GM23338 (cell line): ENCODE measurements around the gene MROH2A. TPM values are rescaled to one million over a fixed set of nuclear protein-coding genes. Genes with fewer than 3 reads are reported as not detected.

Experiments used
- ATAC-seq: fragments of 200-7000 bp; cut with Tn5 transposase; 3 replicates; pipeline ENCODE4 v1.9.1; 2020
- DNase-seq: peaks from one replicate; pipeline ENCODE4 v3.0.0-alpha.2; 2015; ENCODE audit warnings: low spot score
- H2AFZ ChIP-seq: fragments of 200-600 bp; sonication (generic); 2 replicates; pipeline ENCODE4 v1.8.0; 2016; ENCODE audit warnings: antibody characterized with exemption, mild to moderate bottlenecking, moderate library complexity
- H3F3A ChIP-seq: fragments of 200-600 bp; sonication (generic); replicated peaks from 2 replicates; pipeline ENCODE4 v1.8.0; 2017; ENCODE audit warnings: antibody characterized with exemption, mixed run types, low read depth
- H3K27ac ChIP-seq: fragments of 200-600 bp; sonication (generic); 2 replicates; pipeline ENCODE4 v1.6.1; 2016; ENCODE audit warnings: low read depth
- H3K27me3 ChIP-seq: fragments of 200-600 bp; sonication (generic); 2 replicates; pipeline ENCODE4 v1.8.0; 2016; ENCODE audit warnings: mild to moderate bottlenecking, mixed run types, moderate library complexity; ENCODE audit not compliant: insufficient read depth
- H3K36me3 ChIP-seq: fragments of 200-600 bp; sonication (generic); 2 replicates; pipeline ENCODE4 v1.8.0; 2016; ENCODE audit warnings: mild to moderate bottlenecking; ENCODE audit not compliant: insufficient read depth
- H3K4me1 ChIP-seq: fragments of 200-600 bp; sonication (generic); 2 replicates; pipeline ENCODE4 v1.8.0; 2016; ENCODE audit warnings: mild to moderate bottlenecking, moderate library complexity; ENCODE audit not compliant: insufficient read depth
- H3K4me2 ChIP-seq: fragments of 200-600 bp; sonication (generic); 2 replicates; pipeline ENCODE4 v1.7.1; 2017; ENCODE audit warnings: mixed run types
- H3K4me3 ChIP-seq: fragments of 200-600 bp; sonication (generic); 2 replicates; pipeline ENCODE4 v1.6.1; 2016; ENCODE audit warnings: mixed run types
- H3K79me2 ChIP-seq: fragments of 200-600 bp; sonication (generic); replicated peaks from 2 replicates; pipeline ENCODE4 v1.8.0; 2017; ENCODE audit warnings: mild to moderate bottlenecking; ENCODE audit not compliant: insufficient read depth
- H3K9me2 ChIP-seq: fragments of 200-600 bp; sonication (generic); 2 replicates; pipeline ENCODE4 v1.8.0; 2017; ENCODE audit not compliant: insufficient read depth
- H4K20me1 ChIP-seq: fragments of 200-600 bp; sonication (generic); replicated peaks from 2 replicates; pipeline ENCODE4 v1.8.0; 2017; ENCODE audit warnings: mild to moderate bottlenecking; ENCODE audit not compliant: insufficient read depth
- H3K27ac Mint-ChIP-seq: 2 replicates; pipeline ENCODE4 v1.8.0; 2020; ENCODE audit warnings: inconsistent platforms, mild to moderate bottlenecking, moderate library complexity, mixed read lengths
- H3K27me3 Mint-ChIP-seq: 3 replicates; pipeline ENCODE4 v1.8.0; 2022; ENCODE audit warnings: low read depth, mild to moderate bottlenecking, moderate library complexity, mixed read lengths, inconsistent platforms; ENCODE audit not compliant: insufficient read depth, poor library complexity
- H3K36me3 Mint-ChIP-seq: 3 replicates; pipeline ENCODE4 v1.8.0; 2021; ENCODE audit warnings: low read depth, mild to moderate bottlenecking, inconsistent platforms, moderate library complexity, mixed read lengths
- H3K4me1 Mint-ChIP-seq: 3 replicates; pipeline ENCODE4 v1.8.0; 2020; ENCODE audit warnings: mild to moderate bottlenecking, inconsistent platforms, mixed read lengths
- H3K4me3 Mint-ChIP-seq: 3 replicates; pipeline ENCODE4 v1.8.0; 2021; ENCODE audit warnings: moderate library complexity, mild to moderate bottlenecking, inconsistent platforms, mixed read lengths
- H3K9me3 Mint-ChIP-seq: 3 replicates; pipeline ENCODE4 v1.8.0; 2020; ENCODE audit warnings: moderate library complexity, mild to moderate bottlenecking, inconsistent platforms, mixed read lengths
- CREB1 ChIP-seq: fragments of 250-450 bp; sonication (Bioruptor Pico); IDR thresholded peaks from 2 replicates; pipeline ENCODE4 v1.5.0; 2020; ENCODE audit warnings: low read depth, mild to moderate bottlenecking, moderate library complexity
- EZH2 ChIP-seq: fragments of 200-600 bp; sonication (generic); IDR thresholded peaks from one replicate; pipeline ENCODE4 v1.8.0; 2017; ENCODE audit warnings: antibody characterized with exemption, mild to moderate bottlenecking, low read depth; ENCODE audit not compliant: unreplicated experiment
- EZH2phosphoT487 ChIP-seq: fragments of 200-600 bp; sonication (generic); IDR thresholded peaks from one replicate; pipeline ENCODE4 v1.8.1; 2018; ENCODE audit warnings: antibody characterized with exemption; ENCODE audit not compliant: unreplicated experiment
- JUNB ChIP-seq: IDR thresholded peaks from one replicate; pipeline ENCODE4 v1.6.1; 2016; ENCODE audit warnings: antibody characterized with exemption; ENCODE audit not compliant: unreplicated experiment
- NANOG ChIP-seq: IDR thresholded peaks from 2 replicates; pipeline ENCODE4 v1.6.1; 2016; ENCODE audit warnings: antibody characterized with exemption, borderline replicate concordance
- POLR2AphosphoS5 ChIP-seq: IDR thresholded peaks from 2 replicates; pipeline ENCODE4 v1.6.1; 2016; ENCODE audit warnings: antibody characterized with exemption, low read depth
- STAT1 ChIP-seq: IDR thresholded peaks from one replicate; pipeline ENCODE4 v1.6.1; 2016; ENCODE audit warnings: antibody characterized with exemption; ENCODE audit not compliant: unreplicated experiment
- ZNF114 ChIP-seq: fragments of 250-450 bp; sonication (Bioruptor Pico); IDR thresholded peaks from 2 replicates; pipeline ENCODE4 v1.5.0; 2020; ENCODE audit warnings: mild to moderate bottlenecking, moderate library complexity
- ZNF331 ChIP-seq: fragments of 250-450 bp; sonication (Bioruptor Pico); IDR thresholded peaks from 2 replicates; pipeline ENCODE4 v1.5.0; 2020; ENCODE audit warnings: low read depth, mild to moderate bottlenecking, moderate library complexity
- polyA plus RNA-seq: library from polyadenylated mRNA; unstranded; fragments of >200 nt; fragmentation: Nextera tagmentation; extraction: Ambion mirVana; gene quantifications from 2 replicates; pipeline ENCODE4 v1.2.1, GENCODE V29; 2016
- total RNA-seq: library from RNA; depleted of rRNA; stranded (reverse); fragments of >200 nt; shearing (Covaris generic); gene quantifications from 2 replicates; pipeline ENCODE4 v1.2.3, GENCODE V29; 2014
- TF ChIP-seq, protein P1 (sequence below): fragments of 250-450 bp; sonication (Bioruptor Pico); IDR thresholded peaks from 2 replicates; pipeline ENCODE4 v1.5.0; 2020; ENCODE audit warnings: mild to moderate bottlenecking, moderate library complexity
- TF ChIP-seq, protein P2 (sequence below): IDR thresholded peaks from one replicate; pipeline ENCODE4 v1.6.1; 2018; ENCODE audit warnings: antibody characterized with exemption; ENCODE audit not compliant: unreplicated experiment
- TF ChIP-seq, protein P3 (sequence below): IDR thresholded peaks from 2 replicates; pipeline ENCODE4 v1.6.1; 2016; ENCODE audit warnings: antibody characterized with exemption

The MROH2A gene
- total and polyA plus RNA-seq, 2 experiments from 2014 or later, result not detected

DNA sequence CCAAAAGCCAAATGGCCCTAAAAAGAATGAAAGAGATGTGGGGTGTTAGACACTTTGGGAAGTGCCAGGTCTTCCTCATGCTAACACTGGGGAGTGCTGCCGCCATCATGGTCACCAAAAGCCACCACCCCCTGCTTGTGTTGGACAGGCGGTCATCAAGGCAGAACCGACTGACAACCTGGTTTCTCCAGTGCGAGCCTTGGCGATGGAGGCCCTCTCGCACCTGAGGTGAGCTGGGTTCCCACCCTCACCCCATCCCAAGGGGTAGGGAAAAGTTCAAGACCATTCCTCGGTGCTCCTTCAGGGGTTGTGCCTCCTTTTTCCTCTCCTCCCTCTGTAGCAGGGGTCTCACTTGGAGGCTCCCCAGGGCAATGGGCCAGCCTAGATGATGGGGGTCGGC is 33.6 kb downstream of the MROH2A start (continued):
- TF ChIP-seq, protein P1, sequence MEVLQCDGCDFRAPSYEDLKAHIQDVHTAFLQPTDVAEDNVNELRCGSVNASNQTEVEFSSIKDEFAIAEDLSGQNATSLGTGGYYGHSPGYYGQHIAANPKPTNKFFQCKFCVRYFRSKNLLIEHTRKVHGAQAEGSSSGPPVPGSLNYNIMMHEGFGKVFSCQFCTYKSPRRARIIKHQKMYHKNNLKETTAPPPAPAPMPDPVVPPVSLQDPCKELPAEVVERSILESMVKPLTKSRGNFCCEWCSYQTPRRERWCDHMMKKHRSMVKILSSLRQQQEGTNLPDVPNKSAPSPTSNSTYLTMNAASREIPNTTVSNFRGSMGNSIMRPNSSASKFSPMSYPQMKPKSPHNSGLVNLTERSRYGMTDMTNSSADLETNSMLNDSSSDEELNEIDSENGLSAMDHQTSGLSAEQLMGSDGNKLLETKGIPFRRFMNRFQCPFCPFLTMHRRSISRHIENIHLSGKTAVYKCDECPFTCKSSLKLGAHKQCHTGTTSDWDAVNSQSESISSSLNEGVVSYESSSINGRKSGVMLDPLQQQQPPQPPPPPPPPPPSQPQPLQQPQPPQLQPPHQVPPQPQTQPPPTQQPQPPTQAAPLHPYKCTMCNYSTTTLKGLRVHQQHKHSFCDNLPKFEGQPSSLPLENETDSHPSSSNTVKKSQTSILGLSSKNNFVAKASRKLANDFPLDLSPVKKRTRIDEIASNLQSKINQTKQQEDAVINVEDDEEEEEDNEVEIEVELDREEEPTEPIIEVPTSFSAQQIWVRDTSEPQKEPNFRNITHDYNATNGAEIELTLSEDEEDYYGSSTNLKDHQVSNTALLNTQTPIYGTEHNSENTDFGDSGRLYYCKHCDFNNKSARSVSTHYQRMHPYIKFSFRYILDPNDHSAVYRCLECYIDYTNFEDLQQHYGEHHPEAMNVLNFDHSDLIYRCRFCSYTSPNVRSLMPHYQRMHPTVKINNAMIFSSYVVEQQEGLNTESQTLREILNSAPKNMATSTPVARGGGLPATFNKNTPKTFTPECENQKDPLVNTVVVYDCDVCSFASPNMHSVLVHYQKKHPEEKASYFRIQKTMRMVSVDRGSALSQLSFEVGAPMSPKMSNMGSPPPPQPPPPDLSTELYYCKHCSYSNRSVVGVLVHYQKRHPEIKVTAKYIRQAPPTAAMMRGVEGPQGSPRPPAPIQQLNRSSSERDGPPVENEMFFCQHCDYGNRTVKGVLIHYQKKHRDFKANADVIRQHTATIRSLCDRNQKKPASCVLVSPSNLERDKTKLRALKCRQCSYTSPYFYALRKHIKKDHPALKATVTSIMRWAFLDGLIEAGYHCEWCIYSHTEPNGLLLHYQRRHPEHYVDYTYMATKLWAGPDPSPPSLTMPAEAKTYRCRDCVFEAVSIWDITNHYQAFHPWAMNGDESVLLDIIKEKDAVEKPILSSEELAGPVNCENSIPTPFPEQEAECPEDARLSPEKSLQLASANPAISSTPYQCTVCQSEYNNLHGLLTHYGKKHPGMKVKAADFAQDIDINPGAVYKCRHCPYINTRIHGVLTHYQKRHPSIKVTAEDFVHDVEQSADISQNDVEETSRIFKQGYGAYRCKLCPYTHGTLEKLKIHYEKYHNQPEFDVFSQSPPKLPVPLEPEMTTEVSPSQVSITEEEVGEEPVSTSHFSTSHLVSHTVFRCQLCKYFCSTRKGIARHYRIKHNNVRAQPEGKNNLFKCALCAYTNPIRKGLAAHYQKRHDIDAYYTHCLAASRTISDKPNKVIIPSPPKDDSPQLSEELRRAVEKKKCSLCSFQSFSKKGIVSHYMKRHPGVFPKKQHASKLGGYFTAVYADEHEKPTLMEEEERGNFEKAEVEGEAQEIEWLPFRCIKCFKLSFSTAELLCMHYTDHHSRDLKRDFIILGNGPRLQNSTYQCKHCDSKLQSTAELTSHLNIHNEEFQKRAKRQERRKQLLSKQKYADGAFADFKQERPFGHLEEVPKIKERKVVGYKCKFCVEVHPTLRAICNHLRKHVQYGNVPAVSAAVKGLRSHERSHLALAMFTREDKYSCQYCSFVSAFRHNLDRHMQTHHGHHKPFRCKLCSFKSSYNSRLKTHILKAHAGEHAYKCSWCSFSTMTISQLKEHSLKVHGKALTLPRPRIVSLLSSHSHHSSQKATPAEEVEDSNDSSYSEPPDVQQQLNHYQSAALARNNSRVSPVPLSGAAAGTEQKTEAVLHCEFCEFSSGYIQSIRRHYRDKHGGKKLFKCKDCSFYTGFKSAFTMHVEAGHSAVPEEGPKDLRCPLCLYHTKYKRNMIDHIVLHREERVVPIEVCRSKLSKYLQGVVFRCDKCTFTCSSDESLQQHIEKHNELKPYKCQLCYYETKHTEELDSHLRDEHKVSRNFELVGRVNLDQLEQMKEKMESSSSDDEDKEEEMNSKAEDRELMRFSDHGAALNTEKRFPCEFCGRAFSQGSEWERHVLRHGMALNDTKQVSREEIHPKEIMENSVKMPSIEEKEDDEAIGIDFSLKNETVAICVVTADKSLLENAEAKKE (CRISPR knock-in tag), result no peak

DNA sequence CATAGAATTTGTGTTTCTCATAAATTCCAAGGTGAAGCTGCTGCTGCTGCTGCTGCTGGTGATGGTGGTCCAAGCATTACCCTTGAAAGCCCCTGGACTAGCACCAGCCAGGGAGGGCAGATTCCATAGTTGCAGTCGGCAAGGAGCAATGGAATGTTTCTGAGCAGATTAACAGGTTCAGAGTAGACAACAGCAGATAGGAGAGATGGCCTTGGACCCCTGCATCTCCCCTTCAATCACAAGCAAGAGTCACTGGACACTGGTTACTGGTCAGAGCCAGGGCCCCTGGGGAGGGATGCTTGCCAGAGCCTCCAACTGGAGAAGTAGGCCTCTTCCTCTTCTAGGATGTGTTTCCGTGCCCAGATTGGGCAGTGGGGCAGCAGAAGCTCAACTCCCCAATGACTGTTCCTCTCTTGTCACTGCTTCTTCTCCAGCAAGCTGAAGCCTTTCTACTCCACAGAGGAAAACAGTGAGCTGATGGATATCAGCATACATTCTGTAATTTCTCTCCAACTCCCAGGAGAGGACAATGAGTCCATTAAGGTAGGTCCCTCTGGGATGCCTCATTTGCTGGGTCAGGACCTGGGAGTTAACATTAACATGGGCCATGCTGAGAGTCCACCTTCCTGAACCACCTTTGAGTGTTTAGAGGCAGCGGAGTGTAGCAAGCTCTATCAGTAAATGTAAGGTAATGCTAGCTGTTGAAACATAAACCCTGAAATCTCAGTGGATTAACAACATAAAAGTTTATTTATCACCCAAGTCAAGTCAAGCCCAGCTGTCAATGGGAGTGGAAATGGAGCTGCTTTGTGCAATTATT is 35.3 kb downstream of the MROH2A start:
- H3K9me2 ChIP-seq, result peaks cover 6% of the 10 kb centered on the region
- H3K36me3 Mint-ChIP-seq, result no peaks in the 10 kb centered on the region
- no peak overlapping the region for H3K4me2 ChIP-seq
- H3K4me3 Mint-ChIP-seq, result no peak overlapping the region
- no peaks in the 10 kb centered on the region for H3F3A ChIP-seq
- H4K20me1 ChIP-seq, result no peaks in the 10 kb centered on the region
- no peaks in the 10 kb centered on the region for H3K27me3 ChIP-seq
- peaks cover 5% of the 10 kb centered on the region; the same call in 2 of the 3 replicates for H3K9me3 Mint-ChIP-seq
- H3K27ac ChIP-seq, result no peak overlapping the region
- no peaks in the 10 kb centered on the region for H3K36me3 ChIP-seq
- H2AFZ ChIP-seq, result no peak overlapping the region
- H3K27me3 Mint-ChIP-seq, result peaks cover 9% of the 10 kb centered on the region
- H3K4me1 Mint-ChIP-seq, result no peaks in the 10 kb centered on the region
- DNase-seq, result no peak
- H3K79me2 ChIP-seq, result no peaks in the 10 kb centered on the region
- H3K4me1 ChIP-seq, result no peaks in the 10 kb centered on the region
- ATAC-seq, result no peak
- H3K27ac Mint-ChIP-seq, result no peak overlapping the region
- H3K4me3 ChIP-seq, result no peak overlapping the region
- TF ChIP-seq ZNF114 (no peak), EZH2 (no peak), STAT1 (no peak), POLR2AphosphoS5 (no peak), JUNB (no peak), CREB1 (CRISPR knock-in tag) (no peak), EZH2phosphoT487 (no peak), ZNF331 (no peak), NANOG (no peak)
- TF ChIP-seq, protein P2, sequence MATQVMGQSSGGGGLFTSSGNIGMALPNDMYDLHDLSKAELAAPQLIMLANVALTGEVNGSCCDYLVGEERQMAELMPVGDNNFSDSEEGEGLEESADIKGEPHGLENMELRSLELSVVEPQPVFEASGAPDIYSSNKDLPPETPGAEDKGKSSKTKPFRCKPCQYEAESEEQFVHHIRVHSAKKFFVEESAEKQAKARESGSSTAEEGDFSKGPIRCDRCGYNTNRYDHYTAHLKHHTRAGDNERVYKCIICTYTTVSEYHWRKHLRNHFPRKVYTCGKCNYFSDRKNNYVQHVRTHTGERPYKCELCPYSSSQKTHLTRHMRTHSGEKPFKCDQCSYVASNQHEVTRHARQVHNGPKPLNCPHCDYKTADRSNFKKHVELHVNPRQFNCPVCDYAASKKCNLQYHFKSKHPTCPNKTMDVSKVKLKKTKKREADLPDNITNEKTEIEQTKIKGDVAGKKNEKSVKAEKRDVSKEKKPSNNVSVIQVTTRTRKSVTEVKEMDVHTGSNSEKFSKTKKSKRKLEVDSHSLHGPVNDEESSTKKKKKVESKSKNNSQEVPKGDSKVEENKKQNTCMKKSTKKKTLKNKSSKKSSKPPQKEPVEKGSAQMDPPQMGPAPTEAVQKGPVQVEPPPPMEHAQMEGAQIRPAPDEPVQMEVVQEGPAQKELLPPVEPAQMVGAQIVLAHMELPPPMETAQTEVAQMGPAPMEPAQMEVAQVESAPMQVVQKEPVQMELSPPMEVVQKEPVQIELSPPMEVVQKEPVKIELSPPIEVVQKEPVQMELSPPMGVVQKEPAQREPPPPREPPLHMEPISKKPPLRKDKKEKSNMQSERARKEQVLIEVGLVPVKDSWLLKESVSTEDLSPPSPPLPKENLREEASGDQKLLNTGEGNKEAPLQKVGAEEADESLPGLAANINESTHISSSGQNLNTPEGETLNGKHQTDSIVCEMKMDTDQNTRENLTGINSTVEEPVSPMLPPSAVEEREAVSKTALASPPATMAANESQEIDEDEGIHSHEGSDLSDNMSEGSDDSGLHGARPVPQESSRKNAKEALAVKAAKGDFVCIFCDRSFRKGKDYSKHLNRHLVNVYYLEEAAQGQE, result no peak
- TF ChIP-seq, protein P3, sequence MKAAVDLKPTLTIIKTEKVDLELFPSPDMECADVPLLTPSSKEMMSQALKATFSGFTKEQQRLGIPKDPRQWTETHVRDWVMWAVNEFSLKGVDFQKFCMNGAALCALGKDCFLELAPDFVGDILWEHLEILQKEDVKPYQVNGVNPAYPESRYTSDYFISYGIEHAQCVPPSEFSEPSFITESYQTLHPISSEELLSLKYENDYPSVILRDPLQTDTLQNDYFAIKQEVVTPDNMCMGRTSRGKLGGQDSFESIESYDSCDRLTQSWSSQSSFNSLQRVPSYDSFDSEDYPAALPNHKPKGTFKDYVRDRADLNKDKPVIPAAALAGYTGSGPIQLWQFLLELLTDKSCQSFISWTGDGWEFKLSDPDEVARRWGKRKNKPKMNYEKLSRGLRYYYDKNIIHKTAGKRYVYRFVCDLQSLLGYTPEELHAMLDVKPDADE, result no peak
